NCI-H2029 treated with DMSO at 0.1 percent for 48 hours (cell line): ENCODE measurements around the gene LUC7L2.
"Not testable (repeated sequence)": the region's sequence is repeated elsewhere in the genome, so short reads cannot be mapped to it uniquely, and the experiment has no call there.

Experiments
- DNase-seq: peaks from one replicate; lab custom pipeline; 2025; lab: John Stamatoyannopoulos, UW

The LUC7L2 gene

GRCh38 chr7:139396323-139396951 is 36.7 kb downstream of the LUC7L2 start:
- no peak for DNase-seq

GRCh38 chr7:139397192-139397591 is 37.5 kb downstream of the LUC7L2 start:
- no peak for DNase-seq

GRCh38 chr7:139403601-139404000 is 43.9 kb downstream of the LUC7L2 start:
- DNase-seq, result no peak

GRCh38 chr7:139407555-139407954 is 47.9 kb downstream of the LUC7L2 start:
- DNase-seq, result no peak

GRCh38 chr7:139414743-139415402 is 55.2 kb downstream of the LUC7L2 start:
- DNase-seq, result not testable (repeated sequence)

GRCh38 chr7:139416405-139416804 is 56.7 kb downstream of the LUC7L2 start:
- no peak for DNase-seq

- no peak for DNase-seq
Measured at GRCh38 chr7:139417478-139417877, 57.8 kb downstream of the LUC7L2 start.

GRCh38 chr7:139421123-139421522 is 61.4 kb downstream of the LUC7L2 start:
- no peak for DNase-seq

GRCh38 chr7:139422126-139422525 is 62.4 kb downstream of the LUC7L2 start:
- DNase-seq, result no peak

- DNase-seq, result no peak
Measured at GRCh38 chr7:139423091-139423490, 63.4 kb downstream of the LUC7L2 start.

GRCh38 chr7:139424004-139424403 is 64.3 kb downstream of the LUC7L2 start:
- DNase-seq, result no peak

- not testable (repeated sequence) for DNase-seq
Measured at GRCh38 chr7:139425701-139426100, 66.0 kb downstream of the LUC7L2 start.

GRCh38 chr7:139426258-139427028 is 66.7 kb downstream of the LUC7L2 start:
- DNase-seq, result no peak

GRCh38 chr7:139427029-139427420 is 67.3 kb downstream of the LUC7L2 start:
- DNase-seq, result no peak

- DNase-seq, result no peak
Measured at GRCh38 chr7:139427788-139428187, 68.1 kb downstream of the LUC7L2 start.

- not testable (repeated sequence) for DNase-seq
Measured at GRCh38 chr7:139429735-139430134, 70.0 kb downstream of the LUC7L2 start.

- no peak for DNase-seq
Measured at GRCh38 chr7:139430443-139430842, 70.7 kb downstream of the LUC7L2 start.

- DNase-seq, result peak; percentile 22
Measured at GRCh38 chr7:139431010-139431409, 71.3 kb downstream of the LUC7L2 start.

GRCh38 chr7:139431459-139431858 is 71.8 kb downstream of the LUC7L2 start:
- no peak for DNase-seq

GRCh38 chr7:139436806-139437205 is 77.1 kb downstream of the LUC7L2 start:
- no peak for DNase-seq

GRCh38 chr7:139439375-139439774 is 79.7 kb downstream of the LUC7L2 start:
- no peak for DNase-seq

GRCh38 chr7:139441961-139442360 is 82.3 kb downstream of the LUC7L2 start:
- DNase-seq, result no peak
